K562 (cell line): ENCODE measurements around the gene SLC38A11. TPM values are rescaled to one million over a fixed set of nuclear protein-coding genes. Genes with fewer than 3 reads are reported as not detected.

Experiments
- ATAC-seq: fragments of 200-7000 bp; cut with Tn5 transposase; 3 replicates; pipeline ENCODE4 v1.9.1; 2020; ENCODE audit warnings: moderate library complexity
- BruUV-seq: library from RNA; stranded (reverse); fragments of 400-500 nt; replicated peaks from 2 replicates; lab custom pipeline; 2021; lab: Mats Ljungman, UMichigan
- CTCF ChIA-PET: fragments of 300-600 bp; formaldehyde crosslinking; extraction: SDS; loops from one replicate; lab custom pipeline; 2021; ENCODE audit warnings: low intra/inter-chr PET ratio; lab: Yijun Ruan, JAX
- POLR2A ChIA-PET: fragments of 300-600, 350-650 bp; sonication (Branson Sonifier 250); formaldehyde crosslinking; extraction: SDS; loops from one replicate; lab custom pipeline; 2021; ENCODE audit warnings: antibody characterized with exemption, inconsistent platforms; lab: Yijun Ruan, JAX
- DNase-seq, 4 experiments: peaks; one replicate each; pipeline versions ENCODE4 v3.0.0 to v3.0.0-alpha.2; 2011 to 2018; ENCODE audit warnings: low spot score in 3 of 4, mixed read lengths in 3 of 4; ENCODE audit errors: extremely low read depth in 1 of 4
- FAIRE-seq: peaks from 2 replicates; lab custom pipeline; 2011; peaks lifted over from hg19 to GRCh38; lab: Jason Lieb, UNC
- H2AFZ ChIP-seq: 2 replicates; pipeline ENCODE4 v1.6.0; 2011; ENCODE audit warnings: low read depth, low read length, control low read depth, inconsistent platforms
- H3K27ac ChIP-seq: fragments of 200-600 bp; 3 replicates; pipeline ENCODE4 v1.8.0; 2011; ENCODE audit warnings: low read depth, mild to moderate bottlenecking, control low read depth, inconsistent platforms, low read length, moderate library complexity, mixed read lengths; ENCODE audit errors: extremely low read depth
- H3K27me3 ChIP-seq, 2 experiments: fragments of 300-600 bp in 1 of 2; 2 replicates in 1 of 2; 3 replicates in 1 of 2; pipeline versions ENCODE4 v1.6.0 to v1.8.0; 2011; ENCODE audit warnings: inconsistent platforms in 2 of 2, low read length in 2 of 2, mild to moderate bottlenecking in 1 of 2, mixed read lengths in 1 of 2, moderate library complexity in 1 of 2; ENCODE audit not compliant: control insufficient read depth in 2 of 2, insufficient read depth in 2 of 2
- H3K36me3 ChIP-seq: fragments of 300-600 bp; 3 replicates; pipeline ENCODE4 v1.8.0; 2011; ENCODE audit warnings: mild to moderate bottlenecking, low read length, inconsistent platforms; ENCODE audit not compliant: control insufficient read depth, insufficient read depth
- H3K4me1 ChIP-seq, 2 experiments: fragments of 200-600 bp in 1 of 2; replicated peaks in 1 of 2; 2 replicates in 1 of 2; 3 replicates in 1 of 2; pipeline versions ENCODE4 v1.5.1 to v1.8.0; 2011; ENCODE audit warnings: inconsistent platforms in 2 of 2, low read length in 2 of 2, mild to moderate bottlenecking in 1 of 2, mixed read lengths in 1 of 2, moderate library complexity in 1 of 2; ENCODE audit not compliant: control insufficient read depth in 2 of 2, insufficient read depth in 2 of 2
- H3K4me2 ChIP-seq: 2 replicates; pipeline ENCODE4 v1.6.1; 2011; ENCODE audit warnings: low read length, control low read depth, inconsistent platforms, mixed read lengths; ENCODE audit not compliant: insufficient read depth
- H3K4me3 ChIP-seq: fragments of 200-600 bp; sonication (generic), shearing (Covaris generic); 2 replicates; pipeline ENCODE4 v1.5.1; 2016; ENCODE audit warnings: control low read depth, inconsistent platforms
- H3K79me2 ChIP-seq: fragments of 200-600 bp; 3 replicates; pipeline ENCODE4 v1.8.0; 2011; ENCODE audit warnings: low read length, inconsistent platforms; ENCODE audit not compliant: control insufficient read depth, insufficient read depth
- H3K9ac ChIP-seq, 2 experiments: 2 replicates each; pipeline versions ENCODE4 v1.6.0 to v1.6.1; 2011; ENCODE audit warnings: low read depth in 2 of 2, low read length in 2 of 2, control low read depth in 1 of 2, inconsistent platforms in 1 of 2, mild to moderate bottlenecking in 1 of 2, mixed read lengths in 1 of 2; ENCODE audit not compliant: insufficient read depth in 1 of 2
- H3K9me1 ChIP-seq: one replicate; pipeline ENCODE4 v1.6.0; 2011; ENCODE audit warnings: inconsistent platforms, mild to moderate bottlenecking, low read length, moderate library complexity; ENCODE audit not compliant: control insufficient read depth, insufficient read depth
- H3K9me3 ChIP-seq: replicated peaks from 2 replicates; pipeline ENCODE4 v1.5.1; 2011; ENCODE audit warnings: low read depth, low read length, inconsistent platforms; ENCODE audit not compliant: control insufficient read depth, insufficient read depth
- H4K20me1 ChIP-seq: replicated peaks from 2 replicates; pipeline ENCODE4 v1.6.1; 2011; ENCODE audit warnings: low read length, inconsistent platforms, mixed read lengths; ENCODE audit not compliant: control insufficient read depth, insufficient read depth
- ARID2 ChIP-seq: fragments of 450-650 bp; IDR thresholded peaks from 2 replicates; pipeline ENCODE4 v1.6.1; 2017; ENCODE audit warnings: antibody characterized with exemption, mild to moderate bottlenecking
- DMBX1 ChIP-seq: fragments of 250-450 bp; sonication (Bioruptor Pico); IDR thresholded peaks from 2 replicates; pipeline ENCODE4 v1.8.0; 2022; ENCODE audit warnings: inconsistent platforms, mild to moderate bottlenecking, moderate library complexity, borderline replicate concordance
- EP400 ChIP-seq: fragments of 450-650 bp; IDR thresholded peaks from 2 replicates; pipeline ENCODE4 v1.6.1; 2017; ENCODE audit warnings: antibody characterized with exemption, mild to moderate bottlenecking, moderate library complexity
- GATA2 ChIP-seq: sonication (generic); formaldehyde crosslinking; IDR thresholded peaks from 2 replicates; pipeline ENCODE4 v1.4.0; 2020; ENCODE audit warnings: mild to moderate bottlenecking, missing genetic modification reagents
- MNT ChIP-seq, 2 experiments: fragments of 450-650 bp; conservative IDR thresholded peaks; 2 replicates each; pipeline ENCODE4 v1.6.1; 2017; ENCODE audit warnings: mild to moderate bottlenecking in 2 of 2, moderate library complexity in 2 of 2
- RBM22 ChIP-seq: fragments of 200-400 bp; formaldehyde crosslinking; IDR thresholded peaks from 2 replicates; pipeline ENCODE4 v1.6.1; 2018; ENCODE audit warnings: low read length, low read depth; ENCODE audit not compliant: poor library complexity, severe bottlenecking
- SMARCA5 ChIP-seq: fragments of 450-650 bp; IDR thresholded peaks from 2 replicates; pipeline ENCODE4 v1.6.1; 2016
- SNIP1 ChIP-seq: fragments of 450-650 bp; IDR thresholded peaks from 2 replicates; pipeline ENCODE4 v1.7.1; 2017; ENCODE audit warnings: low read depth, mild to moderate bottlenecking
- SREBF1 ChIP-seq: fragments of 150-350 bp; IDR thresholded peaks from 2 replicates; pipeline ENCODE4 v1.6.1; 2014; ENCODE audit warnings: antibody characterized with exemption, low read depth, low read length, borderline replicate concordance
- TFAP4 ChIP-seq: sonication (generic); formaldehyde crosslinking; IDR thresholded peaks from 2 replicates; pipeline ENCODE4 v1.8.0; 2022; ENCODE audit warnings: missing genetic modification reagents, mild to moderate bottlenecking, moderate library complexity, borderline replicate concordance
- THRAP3 ChIP-seq: fragments of 450-650 bp; IDR thresholded peaks from 2 replicates; pipeline ENCODE4 v1.6.1; 2016; ENCODE audit warnings: mild to moderate bottlenecking, inconsistent platforms, borderline replicate concordance
- ZFP91 ChIP-seq: sonication (generic); formaldehyde crosslinking; IDR thresholded peaks from 2 replicates; pipeline ENCODE4 v1.8.0; 2022; ENCODE audit warnings: mild to moderate bottlenecking, missing genetic modification reagents
- ZNF124 ChIP-seq: sonication (generic); formaldehyde crosslinking; IDR thresholded peaks from 2 replicates; pipeline ENCODE4 v1.8.1; 2022; ENCODE audit warnings: missing genetic modification reagents
- ZNF263 ChIP-seq: sonication (generic); formaldehyde crosslinking; IDR thresholded peaks from 2 replicates; pipeline ENCODE4 v1.8.0; 2022; ENCODE audit warnings: mild to moderate bottlenecking, missing genetic modification reagents, borderline replicate concordance
- ZNF518B ChIP-seq: fragments of 250-450 bp; sonication (Bioruptor Pico); IDR thresholded peaks from 2 replicates; pipeline ENCODE4 v1.5.0; 2021; ENCODE audit warnings: mild to moderate bottlenecking, moderate library complexity
- ZNF668 ChIP-seq: fragments of 250-450 bp; sonication (Bioruptor Pico); IDR thresholded peaks from 2 replicates; pipeline ENCODE4 v1.8.0; 2022; ENCODE audit warnings: mild to moderate bottlenecking, inconsistent platforms
- ZNF717 ChIP-seq: fragments of 250-450 bp; sonication (Bioruptor Pico); IDR thresholded peaks from 2 replicates; pipeline ENCODE4 v1.5.0; 2021
- WGBS: fragments of 100-300 bp; shearing (Covaris generic); methylation state at CpG from one replicate; pipeline ENCODE4 v1.1.6; 2016; ENCODE audit warnings: low coverage, mixed read lengths; ENCODE audit not compliant: insufficient coverage; ENCODE audit errors: missing lambda C conversion rate; 5-methylcytosine and 5-hydroxymethylcytosine counted together
- in situ Hi-C: fragments of 300-500 bp; cut with MboI; formaldehyde crosslinking; loops from 4 replicates; pipeline ENCODE4 v1.15.0; 2018; ENCODE audit warnings: inconsistent platforms, mixed read lengths
- intact Hi-C: fragments of 100-400 bp; cut with micrococcal nuclease; formaldehyde crosslinking; loops from 2 replicates; pipeline ENCODE4 v1.14.2; 2022
- polyA plus RNA-seq, 8 experiments: library from polyadenylated mRNA; depleted of rRNA in 4 of 8; stranded (reverse) in 5 of 8; unstranded in 3 of 8; fragments of >200 nt; fragmentation: Nextera tagmentation in 2 of 8; fragmentation: Illumina TruSeq in 1 of 8; extraction: Ambion mirVana in 2 of 8; extraction: Trizol in 1 of 8; gene quantifications; 2 replicates each; pipeline versions ENCODE4 v1.2.1 to v1.2.3, GENCODE V29; 2011 to 2014; ENCODE audit warnings: inconsistent platforms in 1 of 8, missing spikeins in 1 of 8
- total RNA-seq, 7 experiments: library from RNA; depleted of rRNA in 6 of 7; stranded (reverse); fragments of >200 nt in 6 of 7; fragmentation: Illumina TruSeq in 2 of 7; extraction: Trizol in 2 of 7; gene quantifications; 2 replicates each; pipeline versions ENCODE4 v1.2.1 to v1.2.3, GENCODE V29; 2011 to 2021; ENCODE audit warnings: low replicate concordance in 1 of 7

SLC38A11 gene
- total and polyA plus RNA-seq, 9 of the 15 experiments (the other 6 are each of a cell fraction or from before 2014, with no cell fraction given) = not detected

- Histone ChIP-seq H3K79me2 (no peaks in the 10 kb centered on the region), H2AFZ (no peak overlapping the region), H3K4me3 (no peak overlapping the region), H3K27ac (no peak overlapping the region), H3K9me3 (no peaks in the 10 kb centered on the region), H3K36me3 (no peaks in the 10 kb centered on the region), H3K27me3 (no peaks in the 10 kb centered on the region), H3K4me1 (no peaks in the 10 kb centered on the region), H3K9me1 (no peaks in the 10 kb centered on the region), H3K9ac (no peak overlapping the region), H3K4me2 (no peak overlapping the region), H4K20me1 (no peaks in the 10 kb centered on the region)
- intact Hi-C loops = no loop called here
- in situ Hi-C loops = no loop called here
- ChIA-PET POLR2A (no interaction called here), CTCF (no interaction called here)
- FAIRE-seq (no peak), DNase-seq (no peak), ATAC-seq (no peak)
- BruUV-seq = no TSS peak
- WGBS = 0% methylated on average over 2 of the region's 3 CpGs
- TF ChIP-seq ZNF263 (CRISPR knock-in tag) (no peak), RBM22 (no peak), EP400 (no peak), ARID2 (no peak), SREBF1 (no peak), DMBX1 (CRISPR knock-in tag) (no peak), ZFP91 (CRISPR knock-in tag) (no peak), TFAP4 (CRISPR knock-in tag) (no peak), ZNF717 (CRISPR knock-in tag) (no peak), GATA2 (CRISPR knock-in tag) (no peak), SMARCA5 (no peak), ZNF124 (CRISPR knock-in tag) (no peak), SNIP1 (no peak), THRAP3 (no peak), ZNF668 (CRISPR knock-in tag) (no peak), MNT (conservative IDR thresholded peaks at IDR 0.05) (no peak), ZNF518B (CRISPR knock-in tag) (no peak)
Measured at GRCh38 chr2:164937864-164938401, 17.4 kb downstream of the SLC38A11 start.
